ENCODE data around the gene CPM.

CPM gene

GRCh38 chr12:68904351-68904962, 28.5 kb downstream of the CPM start:
- DNase-seq (ENCODE audit: low read depth) = no peak

- no peak for DNase-seq (ENCODE audit: low read depth)
These were observed 29.5 kb downstream of the CPM start for GRCh38 chr12:68903511-68903910.

GRCh38 chr12:68901551-68901950, 31.4 kb downstream of the CPM start:
- DNase-seq (ENCODE audit: low read depth) = no peak

- no peak for DNase-seq (ENCODE audit: low read depth)
These were observed 31.8 kb downstream of the CPM start for GRCh38 chr12:68901145-68901544.

GRCh38 chr12:68900241-68900640, 32.7 kb downstream of the CPM start:
- DNase-seq (ENCODE audit: low read depth) = no peak

GRCh38 chr12:68899251-68899771, 33.7 kb downstream of the CPM start:
- peak; percentile 58 for DNase-seq (ENCODE audit: low read depth)

- no peak for DNase-seq (ENCODE audit: low read depth)
These were observed 36.0 kb downstream of the CPM start for GRCh38 chr12:68896881-68897540.

GRCh38 chr12:68894276-68894855, 38.6 kb downstream of the CPM start:
- DNase-seq (ENCODE audit: low read depth) = no peak

GRCh38 chr12:68893741-68894140, 39.2 kb downstream of the CPM start:
- DNase-seq (ENCODE audit: low read depth) = no peak

GRCh38 chr12:68893201-68893600, 39.8 kb downstream of the CPM start:
- no peak for DNase-seq (ENCODE audit: low read depth)

- no peak for DNase-seq (ENCODE audit: low read depth)
These were observed 41.8 kb downstream of the CPM start for GRCh38 chr12:68891141-68891540.

- no peak for DNase-seq (ENCODE audit: low read depth)
These were observed 42.3 kb downstream of the CPM start for GRCh38 chr12:68890701-68891113.

GRCh38 chr12:68888243-68888642, 44.7 kb downstream of the CPM start:
- DNase-seq (ENCODE audit: low read depth) = no peak

- DNase-seq (ENCODE audit: low read depth) = no peak
These were observed 45.3 kb downstream of the CPM start for GRCh38 chr12:68887641-68888040.

GRCh38 chr12:68886636-68887572, 46.1 kb downstream of the CPM start:
- no peak for DNase-seq (ENCODE audit: low read depth)

- no peak for DNase-seq (ENCODE audit: low read depth)
These were observed 47.6 kb downstream of the CPM start for GRCh38 chr12:68885381-68885780.

GRCh38 chr12:68884251-68884650, 48.7 kb downstream of the CPM start:
- DNase-seq (ENCODE audit: low read depth) = no peak

GRCh38 chr12:68883151-68883550, 49.8 kb downstream of the CPM start:
- DNase-seq (ENCODE audit: low read depth) = no peak

GRCh38 chr12:68882251-68882964, 50.6 kb downstream of the CPM start:
- no peak for DNase-seq (ENCODE audit: low read depth)

GRCh38 chr12:68880660-68881325, 52.2 kb downstream of the CPM start:
- DNase-seq (ENCODE audit: low read depth) = no peak

- DNase-seq (ENCODE audit: low read depth) = no peak
These were observed 54.1 kb downstream of the CPM start for GRCh38 chr12:68878846-68879245.

Measured in iris pigment epithelial cell (primary cell).